HG03039 (cell line): ENCODE data around the gene PHF23.

Experiments used
- ATAC-seq: cut with Tn5 transposase; IDR thresholded peaks from one replicate; pipeline ENCODE4 v1.9.1; 2021; ENCODE audit warnings: mild to moderate bottlenecking, moderate library complexity; ENCODE audit not compliant: unreplicated experiment

The PHF23 gene

DNA sequence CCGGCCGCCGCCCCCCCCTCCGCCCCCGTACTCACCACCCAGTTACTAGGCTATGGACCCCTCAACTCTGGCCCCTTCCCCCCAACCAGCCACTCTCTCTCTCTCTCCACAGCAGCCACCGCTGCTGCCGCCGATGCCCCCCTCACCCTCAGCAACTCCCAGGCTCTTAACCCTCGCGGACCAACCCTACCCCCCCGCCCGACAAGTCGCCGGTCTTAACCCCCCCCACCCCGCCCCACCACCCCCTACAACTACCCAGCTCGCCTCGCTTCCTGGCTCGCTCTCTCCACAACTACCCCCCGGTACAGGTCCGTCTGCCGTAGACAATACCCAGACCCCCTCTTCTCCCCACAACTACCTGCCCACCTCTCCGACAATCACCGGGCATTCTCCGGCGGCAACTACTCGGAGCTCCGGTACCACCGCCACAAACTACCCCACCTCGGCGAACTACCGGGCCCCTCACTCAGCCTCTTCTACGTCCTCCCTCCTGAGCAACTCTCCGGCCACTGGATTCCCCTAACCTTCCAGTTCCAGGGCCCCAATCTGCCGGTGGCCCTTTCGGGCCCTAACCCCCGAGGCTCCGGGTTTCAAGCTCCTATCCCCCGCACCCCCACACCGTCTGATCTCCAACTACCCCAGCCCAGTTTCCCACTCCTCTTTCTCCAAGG lies 702 bp downstream of the PHF23 start:
- no peak for ATAC-seq

DNA sequence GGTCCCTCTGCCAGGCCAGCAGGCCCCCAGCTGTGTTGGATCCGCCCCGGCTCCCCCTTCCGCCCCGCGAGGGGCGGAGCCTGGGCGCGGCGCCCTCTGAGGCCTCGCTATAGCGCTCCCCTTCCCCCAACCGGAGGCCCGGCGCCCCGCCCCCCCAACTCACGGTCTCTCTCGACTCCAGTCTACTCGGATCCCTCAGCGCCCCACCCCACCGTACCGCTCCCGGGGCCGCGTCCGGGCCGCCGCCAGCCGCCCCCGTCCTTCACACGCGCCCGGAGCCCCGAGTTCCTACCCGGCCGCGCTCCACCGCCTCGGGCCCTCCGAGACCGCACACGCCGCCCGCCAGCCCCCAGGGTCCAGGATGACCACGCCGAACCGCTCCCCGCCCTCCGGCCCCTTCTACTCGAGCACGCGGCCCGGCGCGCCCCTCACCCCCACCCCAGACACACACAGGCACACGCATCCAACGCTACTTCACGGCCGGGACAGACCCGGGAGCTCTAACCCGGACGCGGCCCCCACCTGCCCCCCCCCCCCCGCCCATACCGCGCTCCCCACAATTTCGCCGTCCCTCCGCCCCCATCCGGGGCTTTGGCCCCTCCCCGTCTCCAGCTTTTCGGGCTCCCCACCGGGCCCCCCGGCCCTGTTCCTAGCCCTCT lies 1.4 kb downstream of the PHF23 start:
- no peak for ATAC-seq

DNA sequence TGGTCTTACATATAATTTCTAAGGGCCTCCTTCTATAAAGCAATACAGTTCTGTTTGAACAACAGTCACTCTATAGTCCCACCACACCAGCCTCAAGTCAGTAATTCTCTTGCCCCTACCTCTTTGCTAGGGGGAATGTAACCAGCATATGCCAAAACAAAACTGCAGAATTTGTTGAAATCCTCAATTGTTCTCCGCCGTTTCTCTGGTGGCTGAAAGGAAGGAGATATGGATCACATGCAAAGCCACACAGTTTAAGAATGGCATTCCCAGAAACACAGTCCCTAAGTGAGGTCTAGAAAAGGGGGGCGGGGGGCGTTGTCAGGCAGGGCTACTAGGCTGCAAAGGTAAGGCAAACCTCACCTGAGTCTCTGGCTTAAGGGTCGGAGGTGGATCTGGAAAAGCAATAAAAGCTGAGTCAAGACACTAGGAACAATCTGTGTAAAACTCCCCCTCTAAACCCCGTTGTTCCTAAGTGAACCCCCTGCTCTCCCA lies 1.9 kb downstream of the PHF23 start:
- no peak for ATAC-seq

DNA sequence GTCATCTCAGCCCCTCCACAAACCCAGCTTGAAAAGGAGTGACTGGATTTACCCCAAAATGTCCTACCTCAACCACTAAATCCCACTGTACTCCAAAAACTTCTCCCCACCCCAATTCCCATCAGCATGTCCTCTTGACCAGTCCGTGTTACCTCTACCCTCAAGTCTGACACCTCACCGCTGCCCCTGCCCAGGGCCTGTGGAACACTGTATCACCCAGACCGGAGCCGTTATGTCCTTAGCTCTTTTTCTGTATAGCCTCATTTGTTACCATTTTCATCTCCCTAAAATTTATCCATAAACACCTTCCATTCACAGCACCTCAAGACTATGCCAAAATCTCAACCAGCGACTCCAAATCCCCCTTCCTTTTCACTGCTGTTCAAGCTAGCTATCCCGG lies 2.4 kb downstream of the PHF23 start:
- no peak for ATAC-seq

DNA sequence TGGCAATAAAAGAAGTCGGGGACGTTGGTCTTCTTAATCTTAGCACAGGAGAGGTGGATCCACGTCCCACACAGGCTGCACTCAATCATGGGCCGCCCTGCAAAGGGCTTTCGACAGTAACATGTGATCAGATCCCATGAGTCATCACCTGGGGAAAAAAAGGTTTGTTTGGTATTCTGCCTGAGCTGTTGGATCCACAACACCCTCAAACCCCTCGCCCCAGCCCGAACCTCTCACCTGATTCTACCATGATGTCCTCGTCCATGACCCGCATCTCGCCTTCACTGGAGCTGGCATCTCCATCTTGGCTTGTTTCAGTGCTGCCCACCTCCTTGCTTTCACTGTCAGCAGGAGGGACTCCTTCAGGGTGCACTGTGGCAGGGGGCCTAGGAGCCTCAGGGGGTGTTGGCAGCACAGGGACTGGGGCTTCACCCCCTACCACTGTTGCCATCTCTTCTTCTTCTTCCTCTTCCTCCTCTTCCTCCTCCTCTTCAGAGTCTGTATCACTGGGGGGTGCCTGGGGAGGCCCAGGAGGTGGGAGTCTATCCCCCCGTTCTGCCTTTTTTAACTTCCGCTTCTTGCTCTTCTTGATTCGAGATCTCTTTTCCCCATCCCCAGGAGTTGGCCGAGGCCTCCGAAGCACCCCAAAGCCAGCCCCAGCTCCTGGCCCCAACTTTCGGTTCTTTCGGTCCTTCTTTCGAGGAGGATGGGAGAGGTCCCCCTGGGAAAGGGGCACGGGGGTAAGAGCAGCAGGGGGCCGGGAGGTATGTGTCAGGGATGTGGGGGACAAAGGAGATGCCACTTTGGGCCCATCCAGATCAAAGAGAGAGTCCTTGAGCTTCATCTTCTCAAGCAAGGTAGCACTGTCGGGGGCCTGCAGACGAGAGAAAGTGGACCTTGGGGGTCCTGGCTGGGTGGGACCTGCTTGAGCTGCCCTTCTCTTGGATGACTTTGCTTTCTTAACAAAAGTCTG lies 3.3 kb downstream of the PHF23 start:
- ATAC-seq = no peak

DNA sequence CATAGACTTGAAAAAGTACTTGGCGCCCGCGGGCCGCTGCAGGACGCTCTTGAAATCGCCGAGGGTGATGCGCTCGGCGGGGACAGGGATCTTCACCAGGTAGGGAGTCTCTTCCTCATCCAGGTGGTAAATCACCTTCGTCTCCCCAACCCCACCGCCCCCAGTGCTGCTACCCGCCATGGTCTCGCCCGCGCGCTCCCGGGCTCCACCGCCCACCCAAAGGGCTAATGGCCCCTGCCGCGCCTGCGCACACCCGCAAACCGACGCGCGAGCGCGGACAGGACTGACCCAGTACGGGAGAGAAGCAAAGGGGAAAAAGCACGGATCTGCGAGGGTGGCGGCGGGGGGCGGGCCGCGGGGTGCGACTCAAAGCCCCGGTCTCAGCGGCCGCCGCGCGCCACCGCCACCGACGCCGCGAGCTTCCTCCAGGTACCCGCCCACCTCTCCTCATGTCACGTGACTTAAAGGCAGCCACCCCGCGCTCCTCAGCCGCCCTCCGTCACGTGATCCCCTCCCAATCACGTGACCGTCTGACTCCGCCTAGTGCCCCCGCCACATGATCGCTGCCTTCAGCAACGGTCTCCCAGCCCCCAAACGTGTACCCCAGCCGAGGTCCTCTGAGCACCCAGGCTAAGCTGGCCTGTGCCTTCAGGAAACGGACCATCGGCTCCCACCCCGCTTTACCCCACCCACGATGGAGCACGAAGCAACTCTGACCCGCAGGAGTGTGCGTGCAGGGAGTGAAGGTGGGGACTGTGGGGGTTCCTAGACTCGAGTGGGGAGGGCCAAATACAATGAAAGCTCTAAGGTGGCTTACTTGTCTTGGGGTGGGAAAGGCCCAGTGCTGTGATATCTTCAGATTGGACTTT lies 4.9 kb downstream of the PHF23 start, which contains the start of gene DVL2:
DVL2 (minus strand) TSS at position 435 of the 869 bp plus-strand sequence; CDS start at position 180, 255 bp downstream.
- ATAC-seq = peak; percentile 45

DNA sequence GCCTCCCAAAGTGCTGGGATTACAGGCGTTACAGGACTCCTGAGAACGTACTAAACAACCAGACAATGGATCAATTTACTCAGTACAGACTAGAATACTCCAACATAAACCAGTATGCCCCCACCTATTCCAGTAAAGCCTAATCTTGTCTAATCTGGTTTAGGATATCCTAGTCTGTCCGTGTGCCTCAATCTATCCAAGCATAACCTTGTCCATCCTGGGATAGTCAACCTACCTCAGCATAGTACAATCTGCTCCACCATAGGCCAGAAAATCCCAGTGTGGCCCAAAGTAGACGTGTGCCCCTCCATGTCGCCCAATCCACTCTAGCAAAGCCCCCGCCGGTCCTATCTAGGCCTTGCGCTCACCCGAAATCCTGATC lies 5.6 kb downstream of the PHF23 start:
- ATAC-seq = no peak

DNA sequence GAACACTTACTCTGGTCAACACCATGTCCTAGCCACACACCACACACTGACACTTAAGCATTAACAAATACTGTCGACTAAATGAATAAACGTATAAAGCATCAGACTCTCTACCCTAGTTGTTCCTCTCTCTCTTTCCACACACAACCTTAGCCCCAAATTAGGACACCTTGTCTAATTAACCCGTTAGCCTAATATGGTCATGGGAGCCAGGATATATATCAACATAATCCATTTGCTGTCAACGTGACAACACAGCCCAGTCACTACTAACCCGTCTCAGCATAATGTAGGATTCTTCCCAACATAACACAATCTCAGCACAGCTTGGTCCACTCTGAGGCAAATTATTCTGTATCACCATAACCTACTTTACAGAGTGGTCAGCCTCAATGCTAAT lies 7.1 kb downstream of the PHF23 start:
- ATAC-seq = no peak

DNA sequence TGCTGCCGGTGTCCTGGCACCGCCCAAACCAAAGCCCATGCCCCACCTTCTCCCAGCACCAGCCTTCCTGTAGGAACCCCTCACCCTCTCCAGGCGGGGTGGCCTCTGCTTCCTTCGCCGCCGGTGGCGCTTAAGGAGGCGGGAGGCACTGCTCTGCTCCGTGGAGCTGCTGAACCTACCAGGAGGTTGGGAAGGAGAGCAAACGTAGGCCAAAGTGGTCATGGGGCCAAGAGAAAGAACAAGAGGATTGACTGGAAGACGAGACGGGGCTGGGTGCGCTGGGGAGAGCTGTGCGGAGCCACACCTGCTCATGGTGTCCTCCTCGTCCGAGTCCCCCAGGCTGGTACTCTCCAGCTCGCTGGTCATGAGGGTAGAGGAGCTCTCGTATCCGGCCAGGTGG lies 9.8 kb downstream of the PHF23 start:
- ATAC-seq = no peak

DNA sequence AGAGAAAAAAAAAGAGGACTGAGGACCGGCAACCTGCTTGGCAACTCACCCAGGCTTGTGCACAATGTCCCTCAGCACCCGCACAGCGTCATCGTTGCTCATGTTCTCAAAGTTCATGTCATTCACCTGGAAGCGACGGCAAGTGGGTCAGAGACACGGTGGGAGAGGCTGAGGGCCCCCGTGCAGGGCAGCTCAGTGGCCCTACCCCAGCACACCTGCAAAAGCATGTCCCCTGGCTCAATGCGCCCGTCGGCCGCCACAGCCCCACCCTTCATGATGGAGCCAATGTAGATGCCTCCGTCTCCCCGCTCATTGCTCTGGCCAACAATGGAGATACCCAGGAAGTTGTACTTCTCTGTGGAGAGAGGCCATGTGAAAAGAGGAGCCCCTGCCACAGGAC lies 10.3 kb downstream of the PHF23 start:
- ATAC-seq = no peak

DNA sequence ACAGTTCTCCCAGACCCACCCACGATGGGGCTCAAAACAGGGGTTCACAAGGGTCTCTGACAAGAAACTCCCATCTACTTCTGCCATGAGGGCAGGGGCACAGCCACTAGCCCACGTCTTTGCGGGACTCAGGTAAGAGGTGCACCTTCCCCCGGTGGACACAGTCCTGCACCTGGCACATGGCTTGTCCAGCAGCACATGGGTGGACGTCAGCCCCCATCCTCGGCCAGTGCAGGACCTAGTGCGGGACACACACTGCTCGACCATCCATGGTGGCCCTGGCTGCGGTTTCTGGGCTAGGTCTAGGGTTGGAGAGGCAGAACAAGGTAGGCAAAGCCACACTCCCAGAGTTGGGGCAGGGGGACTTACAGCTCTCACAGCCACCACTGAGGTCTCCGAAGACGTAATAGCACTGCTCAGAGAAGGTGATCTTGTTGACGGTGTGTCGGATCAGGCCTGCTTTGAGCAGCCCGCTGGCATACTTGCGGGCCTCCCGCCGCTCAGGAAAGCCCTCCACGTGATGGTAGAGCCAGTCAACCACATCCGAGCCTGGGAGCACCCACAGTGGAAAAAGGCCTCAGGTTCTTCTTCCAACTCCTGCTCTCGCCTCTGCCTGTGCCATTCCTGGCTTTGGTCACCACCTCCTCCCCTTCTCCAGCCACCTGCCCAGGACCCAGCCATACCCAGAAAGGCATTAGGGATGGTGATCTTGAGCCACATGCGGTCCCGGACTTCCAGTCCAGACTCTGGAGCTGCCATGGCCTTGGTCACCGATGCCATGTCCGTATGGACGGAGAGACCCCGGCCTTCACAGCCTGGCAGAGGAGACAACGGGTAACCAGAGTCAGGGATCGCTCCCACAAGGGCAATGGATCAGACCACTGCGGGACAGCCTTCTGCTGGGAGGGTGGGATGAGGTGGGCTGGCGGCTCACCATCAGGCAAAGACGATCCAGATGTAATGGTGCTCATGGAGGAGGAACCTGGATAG lies 12.2 kb downstream of the PHF23 start:
- no peak for ATAC-seq

DNA sequence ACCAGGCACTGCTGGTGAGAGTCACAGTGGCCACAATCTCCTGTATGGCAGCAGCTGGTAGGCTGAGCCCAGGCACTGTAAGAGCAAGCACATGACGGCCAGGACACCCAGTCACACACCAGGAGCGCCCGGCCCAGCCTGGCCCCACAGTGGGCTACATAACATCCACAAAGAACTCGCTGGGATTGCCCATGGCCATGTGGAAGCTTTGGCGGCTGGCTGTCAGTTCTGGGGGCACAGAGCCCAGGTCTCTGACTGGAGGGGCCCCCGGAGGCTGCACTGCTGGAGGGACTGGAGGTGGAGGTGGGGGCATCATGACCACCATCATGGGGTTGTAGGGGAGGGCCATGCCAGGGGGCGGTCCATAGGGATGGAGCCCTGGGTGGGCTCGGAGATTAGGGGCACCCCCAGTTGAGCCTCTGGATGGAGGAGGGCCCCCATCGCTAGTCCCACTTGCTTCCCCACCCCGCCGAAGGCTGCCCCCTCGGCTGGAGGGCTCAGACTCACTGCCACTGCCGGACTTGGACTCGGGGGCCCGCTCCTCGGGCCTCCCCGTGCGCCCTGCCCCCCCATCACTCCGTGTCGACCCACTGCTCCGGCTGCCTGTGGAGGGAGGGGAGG lies 13.4 kb downstream of the PHF23 start:
- no peak for ATAC-seq

DNA sequence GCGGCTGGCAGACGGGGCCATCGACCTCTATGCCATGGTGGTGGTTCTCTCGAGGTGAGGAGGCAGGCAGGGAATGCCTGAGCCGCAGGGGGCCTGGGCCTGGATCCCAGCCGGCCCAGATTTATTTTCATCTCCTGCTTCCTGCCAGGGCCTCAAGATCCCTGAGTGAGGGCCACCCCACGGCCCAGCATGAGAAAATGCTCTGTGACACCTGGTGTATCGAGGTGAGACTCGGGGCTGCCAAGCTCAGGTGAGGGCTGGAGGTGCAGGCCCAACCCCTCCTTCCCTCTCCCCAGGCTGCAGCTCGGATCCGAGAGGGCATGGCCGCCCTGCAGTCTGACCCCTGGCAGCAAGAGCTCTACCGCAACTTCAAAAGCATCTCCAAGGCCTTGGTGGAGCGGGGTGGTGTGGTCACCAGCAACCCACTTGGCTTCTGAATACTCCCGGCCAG lies 14.6 kb downstream of the PHF23 start:
- ATAC-seq = no peak

DNA sequence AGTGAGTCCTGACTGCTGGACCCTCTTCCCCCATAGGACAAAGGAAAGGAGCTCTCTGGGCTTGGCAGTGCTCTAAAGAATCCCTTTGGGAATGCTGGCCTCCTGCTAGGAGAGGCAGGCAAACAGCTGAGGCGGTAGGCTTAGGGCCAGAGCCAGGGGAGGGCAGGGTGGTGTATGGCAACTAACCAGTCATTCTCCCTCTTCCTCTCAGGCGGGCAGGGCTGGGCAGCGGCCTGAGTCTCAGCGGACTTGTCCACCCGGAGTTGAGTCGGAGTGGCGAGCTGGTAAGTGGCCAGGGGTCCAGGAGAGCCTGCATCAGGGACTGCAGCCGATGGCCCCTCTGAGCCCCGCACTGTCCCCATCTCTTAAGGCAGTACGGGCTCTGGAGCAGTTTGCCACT lies 15.1 kb downstream of the PHF23 start:
- no peak for ATAC-seq

DNA sequence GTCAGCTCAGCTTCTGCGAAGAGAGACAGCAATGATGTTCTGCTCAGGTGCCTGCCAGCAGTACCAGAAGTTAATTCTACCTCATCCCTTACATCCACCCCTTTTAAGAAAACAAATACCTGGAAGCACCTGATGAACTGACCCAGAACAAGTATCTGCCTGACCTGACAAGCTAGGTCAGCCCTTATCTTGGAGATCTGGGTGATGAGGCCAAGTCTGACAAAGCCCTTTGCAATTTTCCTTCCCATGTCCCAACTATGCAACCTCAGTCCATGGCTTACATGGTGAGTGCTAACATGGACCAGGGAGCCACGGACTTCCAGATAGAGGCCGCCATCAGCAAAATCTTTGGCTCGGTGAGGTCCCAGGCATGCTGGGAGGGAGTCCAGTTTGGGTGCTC lies 15.9 kb downstream of the PHF23 start:
- ATAC-seq = no peak

DNA sequence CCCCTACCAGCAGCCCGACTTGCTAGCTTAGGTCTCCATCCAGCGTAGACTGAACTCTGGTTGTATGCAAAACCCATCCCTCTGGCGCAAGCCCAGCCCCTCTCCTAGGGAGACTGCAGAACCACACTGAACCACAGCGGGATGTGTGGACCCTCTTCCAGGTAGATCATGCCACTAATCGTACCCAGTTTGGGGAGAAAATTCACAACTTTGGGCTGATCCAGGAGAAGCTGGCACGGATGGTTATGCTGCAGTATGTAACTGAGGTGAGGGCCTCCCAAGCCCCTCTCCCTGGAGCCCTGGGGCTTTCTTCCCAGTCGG lies 16.3 kb downstream of the PHF23 start:
- no peak for ATAC-seq

DNA sequence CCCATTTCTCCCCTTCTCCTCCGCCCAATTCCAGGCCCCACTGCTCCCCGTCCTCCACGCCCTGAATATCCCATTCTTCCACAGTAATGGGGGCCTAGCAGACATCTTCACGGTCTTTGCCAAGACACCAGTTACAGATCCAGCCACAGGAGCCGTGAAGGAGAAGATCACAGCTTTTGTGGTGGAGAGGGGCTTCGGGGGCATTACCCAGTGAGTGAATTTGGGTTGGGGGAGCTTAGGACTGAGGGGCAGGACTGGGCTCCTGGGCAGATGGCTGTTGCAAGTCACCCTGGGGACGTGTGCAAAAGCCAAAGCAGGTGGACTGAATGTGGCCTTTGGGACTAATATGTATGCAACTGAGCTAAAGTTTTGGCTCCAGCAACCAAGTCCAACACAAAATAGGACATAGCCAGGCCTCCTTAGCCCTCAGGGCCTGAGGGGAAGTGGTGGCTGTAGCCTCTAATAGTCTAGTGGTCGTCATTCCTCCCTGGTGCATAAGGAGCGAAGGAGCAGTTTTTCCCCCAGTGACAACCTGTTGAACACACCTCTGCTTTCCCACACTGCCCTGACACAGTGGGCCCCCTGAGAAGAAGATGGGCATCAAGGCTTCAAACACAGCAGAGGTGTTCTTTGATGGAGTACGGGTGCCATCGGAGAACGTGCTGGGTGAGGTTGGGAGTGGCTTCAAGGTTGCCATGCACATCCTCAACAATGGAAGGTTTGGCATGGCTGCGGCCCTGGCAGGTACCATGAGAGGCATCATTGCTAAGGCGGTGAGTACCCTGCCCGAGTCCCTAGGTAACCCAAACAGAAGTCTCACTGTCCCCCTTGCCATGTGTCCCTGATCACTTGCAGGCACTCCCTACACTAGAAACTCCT lies 16.9 kb downstream of the PHF23 start:
- no peak for ATAC-seq
